ENCODE results near the gene TACC3. TPM values are rescaled to one million over a fixed set of nuclear protein-coding genes. Genes with fewer than 3 reads are reported as not detected.

TACC3 gene
- total and polyA plus RNA-seq, 2 experiments from 2014 or later: 18.1 to 78.2 TPM

DNA sequence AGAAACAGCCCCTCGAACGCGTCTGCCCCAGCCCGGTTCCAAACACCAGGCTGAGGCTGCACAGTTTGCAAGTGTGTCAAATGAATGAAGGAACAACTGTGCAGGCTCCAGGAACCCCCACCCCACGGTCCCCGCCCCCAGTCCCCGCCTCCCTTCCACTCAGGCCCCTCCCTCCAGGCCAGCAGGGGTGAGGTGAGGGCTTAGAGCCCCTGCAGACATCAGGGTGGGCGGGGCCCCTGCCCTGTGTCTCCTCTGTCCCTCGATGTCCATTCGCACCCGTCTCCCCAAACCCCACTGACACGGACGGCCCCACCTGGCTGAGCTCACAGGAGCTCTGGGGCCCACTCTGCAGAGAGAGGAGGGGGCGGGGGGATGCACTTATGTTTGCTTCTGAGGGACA, 28.5 kb downstream of the TACC3 start:
- Histone ChIP-seq H3K36me3 (no peaks in the 10 kb centered on the region), H3K27ac (no peak overlapping the region), H3K4me3 (no peak overlapping the region), H3K27me3 (no peaks in the 10 kb centered on the region), H3K4me1 (ENCODE audit: low read depth) (peaks cover 11% of the 10 kb centered on the region), H3K9me3 (ENCODE audit: low read depth) (no peaks in the 10 kb centered on the region)
- DNase-seq (ENCODE audit: low read depth in 1 of 2, low spot score in 1 of 2): no peak
- no peak for TF ChIP-seq CTCF (IDR thresholded peaks at IDR 0.05; ENCODE audit: low read depth, low read length)

DNA sequence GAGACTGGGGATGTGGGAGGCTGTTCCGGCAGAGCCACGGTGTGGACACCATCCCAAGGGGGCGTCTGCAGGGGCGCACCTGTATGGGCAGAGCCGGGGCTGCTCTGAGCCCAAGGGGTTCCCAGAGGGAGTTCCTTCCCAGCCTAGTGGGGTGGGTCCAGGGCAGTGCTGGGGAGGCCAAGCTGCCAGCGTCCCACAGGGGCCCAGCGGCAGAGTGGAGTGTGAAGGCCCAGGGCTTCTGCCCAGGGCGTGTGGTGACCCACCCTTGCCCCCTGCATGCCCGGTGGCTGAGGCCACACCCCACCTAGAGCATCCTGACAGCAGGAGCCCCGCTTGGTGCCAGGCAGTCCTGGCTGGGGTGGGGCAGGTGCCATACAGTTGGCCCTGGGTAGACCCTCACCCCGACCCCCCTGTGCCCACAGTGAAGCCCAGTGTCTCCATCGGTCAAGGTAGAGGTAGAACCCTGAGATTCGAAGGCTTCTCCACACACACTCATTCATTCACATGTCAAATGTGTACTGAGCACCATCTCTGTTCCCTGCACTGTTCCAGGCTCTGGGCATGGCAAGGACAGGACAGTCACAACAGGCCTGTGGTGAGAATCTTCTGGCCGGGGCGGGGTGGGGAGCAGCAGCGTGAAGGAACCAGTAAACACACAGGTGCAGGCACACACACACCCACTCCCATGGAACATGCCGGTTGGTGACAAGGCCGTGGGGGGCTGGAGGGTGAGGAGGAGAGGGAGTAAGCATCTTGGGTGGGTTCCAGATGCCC, 29.2 kb downstream of the TACC3 start:
- Histone ChIP-seq H3K36me3 (no peaks in the 10 kb centered on the region), H3K9me3 (ENCODE audit: low read depth) (no peaks in the 10 kb centered on the region), H3K4me1 (ENCODE audit: low read depth) (peaks cover 11% of the 10 kb centered on the region), H3K4me3 (no peak overlapping the region), H3K27ac (no peak overlapping the region), H3K27me3 (no peaks in the 10 kb centered on the region)
- DNase-seq (ENCODE audit: low read depth in 1 of 2, low spot score in 1 of 2): no peak
- no peak for TF ChIP-seq CTCF (IDR thresholded peaks at IDR 0.05; ENCODE audit: low read depth, low read length)

DNA sequence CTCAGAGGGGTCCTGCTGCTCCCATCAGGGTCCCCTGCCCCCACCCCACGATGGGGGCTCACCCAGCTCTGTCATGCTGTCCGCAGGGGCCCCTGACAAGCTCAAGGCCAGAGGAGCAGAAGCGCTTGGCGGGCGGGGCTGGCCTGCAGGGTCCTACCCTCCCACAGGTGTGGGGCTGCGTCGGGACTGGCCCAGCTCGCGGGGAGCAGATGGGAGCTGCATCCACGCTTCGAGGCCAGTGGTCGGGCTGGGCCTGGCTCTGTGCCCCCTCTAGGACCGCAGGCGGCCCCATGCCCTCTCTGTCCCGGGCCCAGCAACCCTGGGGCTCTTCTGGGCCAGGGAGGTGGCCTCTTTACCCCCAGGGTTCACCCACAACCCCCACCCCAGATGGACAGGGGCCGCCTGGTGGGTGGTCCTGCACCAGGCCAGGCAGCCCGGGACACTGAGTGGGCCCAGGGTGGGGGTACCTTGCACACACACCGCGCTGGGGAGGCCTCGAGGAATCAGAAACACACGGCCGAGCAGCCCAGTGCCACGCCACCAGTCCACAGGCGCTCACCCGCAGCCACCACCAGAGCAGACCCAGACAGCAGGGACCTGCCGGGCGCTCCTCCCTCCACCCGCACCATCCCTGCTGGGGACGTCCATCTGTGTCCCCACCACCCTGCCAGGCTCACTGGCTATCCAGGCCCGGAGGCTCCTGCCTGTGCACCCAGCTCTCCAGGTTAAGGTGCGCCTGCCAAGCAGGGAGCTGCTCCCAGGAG, 30.0 kb downstream of the TACC3 start:
- Histone ChIP-seq H3K4me3 (no peak overlapping the region), H3K9me3 (ENCODE audit: low read depth) (no peaks in the 10 kb centered on the region), H3K4me1 (ENCODE audit: low read depth) (peaks cover 11% of the 10 kb centered on the region), H3K27ac (no peak overlapping the region), H3K36me3 (no peaks in the 10 kb centered on the region), H3K27me3 (no peaks in the 10 kb centered on the region)
- TF ChIP-seq CTCF (IDR thresholded peaks at IDR 0.05; ENCODE audit: low read depth, low read length): no peak
- DNase-seq (ENCODE audit: low read depth in 1 of 2, low spot score in 1 of 2): no peak

GRCh38 chr4:1751919-1752283, 30.6 kb downstream of the TACC3 start:
- DNase-seq (ENCODE audit: low read depth in 1 of 2, low spot score in 1 of 2): no peak

More at GRCh38 chr4:1751919-1752283, 30.6 kb downstream of the TACC3 start:
- no peaks in the 10 kb centered on the region for H3K9me3 ChIP-seq (ENCODE audit: low read depth)
- H3K27ac ChIP-seq: no peak overlapping the region
- H3K27me3 ChIP-seq: no peaks in the 10 kb centered on the region
- no peaks in the 10 kb centered on the region for H3K36me3 ChIP-seq
- no peak overlapping the region for H3K4me3 ChIP-seq
- TF ChIP-seq CTCF (IDR thresholded peaks at IDR 0.05; ENCODE audit: low read depth, low read length): no peak
- peaks cover 11% of the 10 kb centered on the region for H3K4me1 ChIP-seq (ENCODE audit: low read depth)

All from cardiac muscle cell (in vitro differentiated cells and primary cell).